ENCODE results near the gene NFATC2.
A peak's percentile ranks its signal among the peaks of the same experiment; 100 is the strongest.

Gene NFATC2

DNA sequence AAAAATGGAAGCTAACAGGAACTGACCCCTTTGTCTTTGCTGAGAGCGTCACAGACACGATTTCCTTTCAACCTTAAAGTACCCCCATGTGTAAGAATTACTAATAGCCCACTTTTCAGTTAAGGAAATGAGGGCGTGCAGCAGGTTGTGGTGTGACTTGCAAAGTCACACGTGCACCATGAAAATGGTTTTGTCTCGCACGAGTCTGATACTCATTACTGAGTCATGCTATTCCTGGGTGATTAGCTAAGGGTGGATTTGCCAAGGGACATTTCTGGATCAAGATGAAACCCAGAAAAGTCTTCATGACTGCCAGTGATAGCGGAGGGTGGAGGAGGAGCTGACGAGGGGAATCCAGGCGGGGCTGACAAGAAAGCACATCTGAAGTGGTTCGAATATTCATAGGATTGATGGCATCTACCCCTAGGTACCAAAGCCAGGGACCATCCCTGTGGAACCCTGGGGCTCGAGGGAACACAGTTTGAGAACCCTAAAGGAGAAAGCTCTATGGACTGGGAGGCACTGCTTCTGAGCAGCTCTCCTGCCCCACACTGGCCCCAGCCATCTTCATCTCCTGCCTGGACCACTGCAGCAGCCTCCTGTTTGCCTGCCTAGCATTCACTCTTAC is 12.1 kb upstream of the NFATC2 start:
- peaks cover 3% of the 10 kb centered on the region for H3K36me3 ChIP-seq (ENCODE audit: control insufficient read depth, insufficient read depth, low read length)
- no peaks in the 10 kb centered on the region for H3K4me1 ChIP-seq (ENCODE audit: control insufficient read depth, insufficient read depth, low read length, poor library complexity, severe bottlenecking)
- no peak overlapping the region for H3K27ac ChIP-seq (ENCODE audit: low read depth, low read length, severe bottlenecking)
- WGBS, 2 experiments (ENCODE audit: insufficient coverage in 2 of 2), result 93 to 94% methylated on average over 8 to 10 of the region's 11 CpGs
- no peaks in the 10 kb centered on the region for H3K9me3 ChIP-seq (ENCODE audit: control insufficient read depth, low read length)
- no peak overlapping the region for H3K4me3 ChIP-seq (ENCODE audit: extremely low read depth, insufficient read depth, low read length, poor library complexity, severe bottlenecking)

DNA sequence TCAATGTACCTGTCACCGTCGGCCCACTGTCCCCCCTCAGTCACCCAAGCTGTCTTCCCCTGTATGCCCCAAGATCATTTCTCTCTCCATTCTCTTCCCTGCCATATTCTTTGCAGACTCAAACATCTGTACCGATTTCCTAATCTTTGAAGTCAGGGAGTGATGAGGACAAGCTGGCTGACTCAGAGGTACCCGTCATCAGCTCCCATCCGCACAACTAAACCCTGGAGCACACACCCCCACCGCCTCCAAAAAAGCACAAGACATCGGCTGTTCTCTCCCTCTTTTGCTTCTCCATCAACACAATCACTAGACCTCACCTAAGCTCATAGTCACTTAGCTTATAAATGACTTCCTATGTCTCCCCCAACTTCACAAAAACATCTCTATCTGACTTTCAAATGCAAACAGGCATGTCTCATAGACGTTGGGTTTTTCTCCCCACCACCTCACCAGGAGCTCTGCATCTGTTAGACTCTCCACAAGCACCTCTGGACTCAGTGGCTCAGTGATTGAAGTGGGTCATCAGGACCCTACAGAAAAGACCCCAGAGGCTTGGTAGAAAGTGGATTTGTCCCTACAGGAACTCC is 11.5 kb upstream of the NFATC2 start:
- Histone ChIP-seq H3K4me3 (ENCODE audit: extremely low read depth, insufficient read depth, low read length, poor library complexity, severe bottlenecking) (no peak overlapping the region), H3K27ac (ENCODE audit: low read depth, low read length, severe bottlenecking) (no peak overlapping the region), H3K4me1 (ENCODE audit: control insufficient read depth, insufficient read depth, low read length, poor library complexity, severe bottlenecking) (no peaks in the 10 kb centered on the region), H3K9me3 (ENCODE audit: control insufficient read depth, low read length) (no peaks in the 10 kb centered on the region), H3K36me3 (ENCODE audit: control insufficient read depth, insufficient read depth, low read length) (peaks cover 3% of the 10 kb centered on the region)
- 64 to 72% methylated on average over 6 to 8 of the region's 8 CpGs for WGBS, 2 experiments (ENCODE audit: insufficient coverage in 2 of 2)

DNA sequence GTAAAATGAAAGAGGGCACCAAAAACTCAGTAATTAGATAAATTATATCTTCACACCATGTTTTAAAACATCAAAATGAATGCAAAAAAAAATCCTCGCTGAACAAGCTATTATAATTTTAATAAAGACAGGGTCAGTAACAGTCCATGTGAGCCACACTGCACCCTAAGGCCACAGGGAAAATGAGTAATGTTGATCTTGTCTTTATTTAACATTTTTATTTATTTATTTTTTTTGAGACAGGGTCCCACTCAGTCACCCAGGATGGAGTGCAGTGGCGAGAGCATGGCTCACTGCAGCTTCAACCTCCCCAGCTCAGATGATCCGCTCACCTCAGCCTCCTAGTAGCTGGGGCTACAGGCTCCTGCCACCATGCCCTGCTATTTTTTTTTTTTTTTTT is 8.7 kb upstream of the NFATC2 start:
- no peak overlapping the region for H3K4me3 ChIP-seq (ENCODE audit: extremely low read depth, insufficient read depth, low read length, poor library complexity, severe bottlenecking)
- no peak overlapping the region for H3K27ac ChIP-seq (ENCODE audit: low read depth, low read length, severe bottlenecking)
- no peaks in the 10 kb centered on the region for H3K9me3 ChIP-seq (ENCODE audit: control insufficient read depth, low read length)
- peaks cover 3% of the 10 kb centered on the region for H3K36me3 ChIP-seq (ENCODE audit: control insufficient read depth, insufficient read depth, low read length)
- no peaks in the 10 kb centered on the region for H3K4me1 ChIP-seq (ENCODE audit: control insufficient read depth, insufficient read depth, low read length, poor library complexity, severe bottlenecking)
- whole genome bisulfite sequencing, 2 experiments (ENCODE audit: insufficient coverage in 2 of 2), result 80 to 100% methylated on average over 1 to 2 of the region's 3 CpGs

DNA sequence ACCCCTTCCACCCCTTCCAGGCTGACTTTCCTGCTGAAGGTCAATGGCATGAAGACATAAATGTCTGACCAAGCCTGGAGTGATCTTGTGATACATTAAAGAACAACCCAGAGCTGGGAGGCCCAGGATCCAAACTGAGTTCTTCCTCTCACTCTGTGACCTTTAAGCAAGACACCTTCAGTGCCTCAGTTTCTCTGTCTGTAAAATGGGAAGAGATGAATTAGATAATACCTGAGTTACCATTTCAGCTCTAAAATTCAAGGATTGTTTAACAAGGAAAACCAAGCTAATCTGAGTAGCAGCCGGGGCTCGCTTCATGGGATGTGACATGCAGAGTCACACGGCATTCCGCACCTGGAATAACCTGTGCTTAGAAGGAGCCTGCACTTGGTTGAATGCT is 7.0 kb upstream of the NFATC2 start:
- no peaks in the 10 kb centered on the region for H3K4me1 ChIP-seq (ENCODE audit: control insufficient read depth, insufficient read depth, low read length, poor library complexity, severe bottlenecking)
- H3K27ac ChIP-seq (ENCODE audit: low read depth, low read length, severe bottlenecking), result no peak overlapping the region
- 98% methylated on average over 4 of the region's 4 CpGs for WGBS, 2 experiments (ENCODE audit: insufficient coverage in 2 of 2)
- H3K36me3 ChIP-seq (ENCODE audit: control insufficient read depth, insufficient read depth, low read length), result no peaks in the 10 kb centered on the region
- H3K9me3 ChIP-seq (ENCODE audit: control insufficient read depth, low read length), result no peaks in the 10 kb centered on the region
- no peak overlapping the region for H3K4me3 ChIP-seq (ENCODE audit: extremely low read depth, insufficient read depth, low read length, poor library complexity, severe bottlenecking)

DNA sequence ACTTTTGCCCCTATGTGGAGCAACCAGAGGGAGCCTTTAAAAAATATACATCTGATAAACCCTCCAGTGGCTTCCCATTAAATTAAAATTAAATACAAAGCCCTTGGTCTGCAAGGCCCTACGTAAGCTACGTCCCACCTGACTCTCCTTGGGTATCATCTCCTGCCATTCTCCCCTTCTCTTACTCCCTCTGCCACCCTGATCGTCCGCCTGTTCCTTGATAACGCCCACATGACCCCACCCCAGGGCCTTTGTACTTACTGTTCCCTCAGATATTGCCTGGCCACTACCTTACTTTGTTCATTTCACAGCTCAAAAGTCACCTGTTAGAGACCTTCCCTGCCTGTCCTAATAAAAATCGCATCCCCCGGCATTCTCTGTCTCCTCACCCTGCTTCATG is 5.4 kb upstream of the NFATC2 start:
- 90 to 100% methylated on average over 2 to 5 of the region's 7 CpGs for WGBS, 2 experiments (ENCODE audit: insufficient coverage in 2 of 2)
- Histone ChIP-seq H3K36me3 (ENCODE audit: control insufficient read depth, insufficient read depth, low read length) (no peaks in the 10 kb centered on the region), H3K4me3 (ENCODE audit: extremely low read depth, insufficient read depth, low read length, poor library complexity, severe bottlenecking) (no peak overlapping the region), H3K27ac (ENCODE audit: low read depth, low read length, severe bottlenecking) (no peak overlapping the region), H3K9me3 (ENCODE audit: control insufficient read depth, low read length) (no peaks in the 10 kb centered on the region), H3K4me1 (ENCODE audit: control insufficient read depth, insufficient read depth, low read length, poor library complexity, severe bottlenecking) (no peaks in the 10 kb centered on the region)

DNA sequence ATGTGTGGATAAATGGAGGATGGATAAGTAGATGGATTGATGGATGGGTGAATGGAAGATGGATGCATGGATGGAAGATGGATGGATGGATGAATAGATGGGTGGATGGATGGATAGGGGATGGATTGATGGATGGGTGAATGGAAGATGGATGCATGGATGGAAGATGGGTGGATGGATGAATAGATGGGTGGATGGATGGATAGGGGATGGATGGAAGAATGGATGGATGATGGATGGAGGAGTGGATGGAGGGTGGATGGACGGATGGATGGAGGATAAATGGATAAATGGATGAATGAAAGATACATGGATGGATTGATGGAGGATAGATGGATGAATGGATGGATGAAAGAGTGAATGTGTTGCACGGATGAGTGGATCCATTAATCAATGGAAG is 3.0 kb upstream of the NFATC2 start:
- Histone ChIP-seq H3K27ac (ENCODE audit: low read depth, low read length, severe bottlenecking) (no peak overlapping the region), H3K36me3 (ENCODE audit: control insufficient read depth, insufficient read depth, low read length) (no peaks in the 10 kb centered on the region), H3K4me1 (ENCODE audit: control insufficient read depth, insufficient read depth, low read length, poor library complexity, severe bottlenecking) (peaks cover 15% of the 10 kb centered on the region), H3K9me3 (ENCODE audit: control insufficient read depth, low read length) (no peaks in the 10 kb centered on the region), H3K4me3 (ENCODE audit: extremely low read depth, insufficient read depth, low read length, poor library complexity, severe bottlenecking) (no peak overlapping the region)
- WGBS, 2 experiments (ENCODE audit: insufficient coverage in 2 of 2), result 92% methylated on average over 2 of the region's 2 CpGs

DNA sequence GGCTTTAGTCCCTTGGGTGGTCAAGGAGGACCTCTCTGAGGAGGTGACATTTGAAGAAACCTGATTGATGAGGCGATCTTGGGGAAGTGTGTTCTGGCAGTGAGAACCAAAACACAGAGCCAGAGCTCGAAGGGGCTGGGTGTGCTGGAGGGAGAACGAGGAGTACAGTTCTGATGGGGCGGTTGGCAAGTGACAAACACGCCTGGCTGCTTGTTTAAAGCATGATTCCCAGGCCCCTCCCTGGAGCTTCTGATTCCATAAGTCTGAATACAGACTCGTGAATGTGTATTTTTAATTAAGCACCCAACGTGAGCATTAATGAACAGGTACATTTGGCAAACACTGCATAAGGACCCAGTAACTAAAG is 886 bp upstream of the NFATC2 start:
- Histone ChIP-seq H3K27ac (ENCODE audit: low read depth, low read length, severe bottlenecking) (no peak overlapping the region), H3K4me1 (ENCODE audit: control insufficient read depth, insufficient read depth, low read length, poor library complexity, severe bottlenecking) (peaks cover 19% of the 10 kb centered on the region), H3K4me3 (ENCODE audit: extremely low read depth, insufficient read depth, low read length, poor library complexity, severe bottlenecking) (no peak overlapping the region), H3K36me3 (ENCODE audit: control insufficient read depth, insufficient read depth, low read length) (no peaks in the 10 kb centered on the region), H3K9me3 (ENCODE audit: control insufficient read depth, low read length) (no peaks in the 10 kb centered on the region)
- 91% methylated on average over 6 to 7 of the region's 7 CpGs for WGBS, 2 experiments (ENCODE audit: insufficient coverage in 2 of 2)

- H3K4me1 ChIP-seq (ENCODE audit: control insufficient read depth, insufficient read depth, low read length, poor library complexity, severe bottlenecking), result peaks cover 19% of the 10 kb centered on the region
- WGBS, 2 experiments (ENCODE audit: insufficient coverage in 2 of 2), result 11 to 38% methylated on average over 9 to 25 of the region's 29 CpGs
- H3K9me3 ChIP-seq (ENCODE audit: control insufficient read depth, low read length), result no peaks in the 10 kb centered on the region
- H3K4me3 ChIP-seq (ENCODE audit: extremely low read depth, insufficient read depth, low read length, poor library complexity, severe bottlenecking), result peak overlapping the region; percentile 14
- H3K27ac ChIP-seq (ENCODE audit: low read depth, low read length, severe bottlenecking), result peak overlapping the region; percentile 23
- no peaks in the 10 kb centered on the region for H3K36me3 ChIP-seq (ENCODE audit: control insufficient read depth, insufficient read depth, low read length)
Measured at GRCh38 chr20:51542033-51542570, 417 bp downstream of the NFATC2 start.

- H3K27ac ChIP-seq (ENCODE audit: low read depth, low read length, severe bottlenecking), result peak overlapping the region; percentile 30
- no peaks in the 10 kb centered on the region for H3K9me3 ChIP-seq (ENCODE audit: control insufficient read depth, low read length)
- H3K4me1 ChIP-seq (ENCODE audit: control insufficient read depth, insufficient read depth, low read length, poor library complexity, severe bottlenecking), result peaks cover 19% of the 10 kb centered on the region
- no peak overlapping the region for H3K4me3 ChIP-seq (ENCODE audit: extremely low read depth, insufficient read depth, low read length, poor library complexity, severe bottlenecking)
- no peaks in the 10 kb centered on the region for H3K36me3 ChIP-seq (ENCODE audit: control insufficient read depth, insufficient read depth, low read length)
- 39 to 45% methylated on average over 6 to 11 of the region's 13 CpGs for WGBS, 2 experiments (ENCODE audit: insufficient coverage in 2 of 2)
Measured at GRCh38 chr20:51541189-51542032, 1.1 kb downstream of the NFATC2 start.

DNA sequence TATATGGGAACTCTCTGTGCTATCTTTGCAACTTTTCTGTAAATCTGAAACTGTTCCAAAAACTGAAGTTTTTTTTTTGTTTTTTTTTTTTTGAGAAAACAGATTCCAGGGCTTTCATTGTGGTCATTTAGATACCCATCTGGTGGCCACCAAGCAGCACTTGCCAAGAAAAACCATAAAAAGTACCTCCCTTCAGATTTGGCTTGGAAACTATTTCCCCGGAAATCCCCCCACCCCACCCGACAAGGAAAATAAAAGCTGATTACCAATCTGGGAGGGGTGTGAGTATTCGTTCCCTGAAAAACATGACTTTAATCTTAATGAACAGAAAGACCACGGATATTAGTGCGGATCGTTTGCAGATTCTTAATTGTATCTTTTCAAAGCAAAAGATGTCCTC is 1.9 kb downstream of the NFATC2 start:
- Histone ChIP-seq H3K4me3 (ENCODE audit: extremely low read depth, insufficient read depth, low read length, poor library complexity, severe bottlenecking) (no peak overlapping the region), H3K36me3 (ENCODE audit: control insufficient read depth, insufficient read depth, low read length) (no peaks in the 10 kb centered on the region), H3K4me1 (ENCODE audit: control insufficient read depth, insufficient read depth, low read length, poor library complexity, severe bottlenecking) (peaks cover 19% of the 10 kb centered on the region), H3K9me3 (ENCODE audit: control insufficient read depth, low read length) (no peaks in the 10 kb centered on the region), H3K27ac (ENCODE audit: low read depth, low read length, severe bottlenecking) (peak overlapping the region; percentile 30)
- 86 to 90% methylated on average over 3 to 4 of the region's 6 CpGs for WGBS, 2 experiments (ENCODE audit: insufficient coverage in 2 of 2)
